Activated CD8-positive, alpha-beta memory T cell treated with anti-CD3 and anti-CD28 coated beads for 48 hours (primary cell): Measurements from ENCODE around the gene SYNDIG1L.

Experiments
- DNase-seq, 3 experiments: peaks; one replicate each; pipeline ENCODE4 v3.0.0-alpha.2; 2020; ENCODE audit warnings: low read depth in 2 of 3, low spot score in 2 of 3

Gene SYNDIG1L

GRCh38 chr14:74364271-74364880 is 61.6 kb downstream of the SYNDIG1L start:
- no peak for DNase-seq

GRCh38 chr14:74362361-74362915 is 63.6 kb downstream of the SYNDIG1L start:
- DNase-seq = peak; percentile 27 to 39 (median 30)

DNA sequence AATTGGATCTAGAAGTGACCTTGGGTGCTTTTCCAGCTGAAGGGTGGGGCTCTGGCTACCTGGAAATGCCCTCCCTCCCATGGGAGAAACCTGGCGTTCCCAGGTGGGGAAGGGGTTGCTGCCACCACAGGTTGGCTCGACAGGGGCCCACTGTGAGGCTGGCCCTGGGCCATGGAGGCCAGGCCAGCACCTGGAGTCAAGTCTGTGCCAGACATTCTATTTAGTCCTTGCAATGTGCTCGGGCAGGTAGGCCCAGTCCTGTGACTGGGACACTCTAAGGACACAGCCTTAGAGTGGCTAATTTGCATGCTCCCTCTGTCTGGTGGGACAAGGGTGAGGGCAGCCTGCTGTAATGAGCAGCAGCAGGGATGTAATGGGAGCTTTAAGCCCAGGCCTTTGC is 65.8 kb downstream of the SYNDIG1L start:
- DNase-seq = no peak

DNA sequence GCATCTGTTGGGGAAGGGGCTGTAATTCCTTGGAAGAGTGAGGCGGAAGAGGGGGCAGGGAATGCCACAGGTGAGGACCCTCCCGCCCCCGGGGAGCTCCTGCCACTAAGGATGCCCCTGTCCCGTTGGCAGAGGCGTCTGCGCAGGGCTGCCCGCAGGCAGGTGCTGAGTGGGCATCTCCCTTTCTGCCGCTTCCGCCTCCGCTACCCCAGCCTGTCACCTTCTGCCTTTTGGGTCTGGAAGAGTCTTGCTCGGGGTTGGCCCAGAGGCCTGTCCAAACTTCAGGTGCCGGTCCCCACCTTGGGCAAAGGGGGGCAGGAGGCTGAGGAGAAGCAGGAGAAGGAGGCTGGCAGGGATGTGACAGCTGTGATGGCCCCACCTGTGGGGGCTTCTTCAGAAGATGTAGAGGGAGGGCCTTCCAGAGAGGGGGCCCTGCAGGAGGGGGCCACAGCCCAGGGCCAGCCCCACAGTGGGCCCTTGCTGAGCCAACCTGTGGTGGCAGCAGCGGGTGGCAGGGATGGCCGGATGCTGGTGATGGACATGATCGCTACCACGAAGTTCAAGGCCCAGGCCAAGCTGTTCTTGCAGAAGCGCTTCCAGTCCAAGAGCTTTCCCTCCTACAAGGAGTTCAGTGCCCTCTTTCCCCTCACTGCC is 67.7 kb downstream of the SYNDIG1L start:
- no peak for DNase-seq

- no peak for DNase-seq
These were observed 68.4 kb downstream of the SYNDIG1L start for GRCh38 chr14:74357585-74357984.

GRCh38 chr14:74356892-74357575 is 69.0 kb downstream of the SYNDIG1L start:
- DNase-seq = no peak
